Amniotic epithelial cell (primary cell): ENCODE measurements around the gene TACR2.
"Not testable (repeated sequence)": the region's sequence is repeated elsewhere in the genome, so short reads cannot be mapped to it uniquely, and the experiment has no call there.

Source experiments
- DNase-seq: peaks from one replicate; pipeline ENCODE4 v3.0.0-alpha.2; 2010; ENCODE audit warnings: low read depth

TACR2 gene

GRCh38 chr10:69450395-69450794 is 33.7 kb upstream of the TACR2 start:
- DNase-seq: not testable (repeated sequence)

GRCh38 chr10:69449841-69450240 is 33.1 kb upstream of the TACR2 start:
- DNase-seq: peak; percentile 59

GRCh38 chr10:69446650-69447151 is 30.0 kb upstream of the TACR2 start:
- peak; percentile 95 for DNase-seq

GRCh38 chr10:69446229-69446628 is 29.5 kb upstream of the TACR2 start:
- DNase-seq: no peak

GRCh38 chr10:69445041-69445440 is 28.3 kb upstream of the TACR2 start:
- DNase-seq: peak; percentile 37

- no peak for DNase-seq
Observed at GRCh38 chr10:69443354-69443753, 26.6 kb upstream of the TACR2 start.

- peak; percentile 95 for DNase-seq
Observed at GRCh38 chr10:69439813-69440506, 23.2 kb upstream of the TACR2 start.

- peak; percentile 44 for DNase-seq
Observed at GRCh38 chr10:69439350-69439739, 22.6 kb upstream of the TACR2 start.

GRCh38 chr10:69438536-69439349 is 22.0 kb upstream of the TACR2 start:
- DNase-seq: peak; percentile 77

GRCh38 chr10:69437321-69438259 is 20.9 kb upstream of the TACR2 start:
- no peak for DNase-seq

GRCh38 chr10:69435966-69436520 is 19.3 kb upstream of the TACR2 start:
- no peak for DNase-seq

GRCh38 chr10:69434926-69435325 is 18.2 kb upstream of the TACR2 start:
- DNase-seq: no peak

GRCh38 chr10:69434169-69434568 is 17.5 kb upstream of the TACR2 start:
- DNase-seq: peak; percentile 82

GRCh38 chr10:69428165-69428564 is 11.4 kb upstream of the TACR2 start:
- DNase-seq: no peak

- peak; percentile 61 for DNase-seq
Observed at GRCh38 chr10:69426376-69426727, 9.6 kb upstream of the TACR2 start.

- no peak for DNase-seq
Observed at GRCh38 chr10:69425511-69426298, 9.0 kb upstream of the TACR2 start.

GRCh38 chr10:69425041-69425440 is 8.3 kb upstream of the TACR2 start:
- no peak for DNase-seq

- DNase-seq: no peak
Observed at GRCh38 chr10:69422676-69423075, 6.0 kb upstream of the TACR2 start.

GRCh38 chr10:69421611-69422308 is 5.0 kb upstream of the TACR2 start:
- DNase-seq: peak; percentile 83

GRCh38 chr10:69419744-69420126 is 3.0 kb upstream of the TACR2 start:
- DNase-seq: no peak
